ENCODE data around the gene MGA. TPM values are rescaled to one million over a fixed set of nuclear protein-coding genes. Genes with fewer than 3 reads are reported as not detected.

MGA gene
- total and polyA plus RNA-seq, 2 of the 8 experiments (the other 6 are each of a cell fraction or from before 2014, with no cell fraction given): 7.6 to 53.2 TPM

GRCh38 chr15:41789236-41789635 lies 129.0 kb downstream of the MGA start (continued):
- TF ChIP-seq CHD7 (IDR thresholded peaks at IDR 0.05; ENCODE audit: insufficient replicate concordance, low read length) (no peak), BRCA1 (IDR thresholded peaks at IDR 0.05; ENCODE audit: low read depth, low read length) (no peak), ASH2L (IDR thresholded peaks at IDR 0.05; ENCODE audit: low read length) (no peak), PHF8 (conservative IDR thresholded peaks at IDR 0.05; ENCODE audit: low read depth, low read length) (no peak), HDAC2 (IDR thresholded peaks at IDR 0.05; ENCODE audit: borderline replicate concordance in 1 of 2, low read depth in 2 of 2, low read length in 2 of 2) (no peak), JUND (IDR thresholded peaks at IDR 0.05; ENCODE audit: low read length) (no peak), KDM4A (IDR thresholded peaks at IDR 0.05; ENCODE audit: low read depth, low read length, severe bottlenecking) (no peak), SP4 (IDR thresholded peaks at IDR 0.05; ENCODE audit: low read length) (no peak), CBX8 (IDR thresholded peaks at IDR 0.05; ENCODE audit: borderline replicate concordance, low read depth, low read length) (no peak), CEBPB (IDR thresholded peaks at IDR 0.05; ENCODE audit: low read depth, low read length) (no peak)

Measured in H1 (cell line).